Bronchial epithelial cell (primary cell): ENCODE results near the gene SHH. TPM values are rescaled to one million over a fixed set of nuclear protein-coding genes. Genes with fewer than 3 reads are reported as not detected.

Source experiments
- DNase-seq: peaks from one replicate; pipeline ENCODE4 v3.0.0-alpha.2; 2010; ENCODE audit warnings: low read depth
- FAIRE-seq: peaks from 2 replicates; lab custom pipeline; 2011; peaks lifted over from hg19 to GRCh38; lab: Jason Lieb, UNC
- H3K27me3 ChIP-seq: 2 replicates; pipeline ENCODE4 v1.5.1; 2011; ENCODE audit warnings: low read length; ENCODE audit not compliant: control insufficient read depth, insufficient read depth
- H3K36me3 ChIP-seq: 2 replicates; pipeline ENCODE4 v1.5.1; 2011; ENCODE audit warnings: low read length; ENCODE audit not compliant: control insufficient read depth, insufficient read depth
- H3K4me3 ChIP-seq: 2 replicates; pipeline ENCODE4 v1.5.1; 2011; ENCODE audit warnings: mild to moderate bottlenecking, low read depth, low read length, control low read depth
- total RNA-seq: library from RNA; depleted of rRNA; stranded (reverse); fragments of >200 nt; gene quantifications from 2 replicates; pipeline ENCODE4 v1.2.1, GENCODE V29; 2014
- TF ChIP-seq, protein P1 (sequence below): IDR thresholded peaks from 2 replicates; pipeline ENCODE4 v1.5.1; 2011; ENCODE audit warnings: mild to moderate bottlenecking, moderate library complexity, low read length, control low read depth, inconsistent platforms; ENCODE audit not compliant: insufficient read depth, severe bottlenecking

SHH gene
- total RNA-seq, 1 donor from 2014 or later: not detected

DNA sequence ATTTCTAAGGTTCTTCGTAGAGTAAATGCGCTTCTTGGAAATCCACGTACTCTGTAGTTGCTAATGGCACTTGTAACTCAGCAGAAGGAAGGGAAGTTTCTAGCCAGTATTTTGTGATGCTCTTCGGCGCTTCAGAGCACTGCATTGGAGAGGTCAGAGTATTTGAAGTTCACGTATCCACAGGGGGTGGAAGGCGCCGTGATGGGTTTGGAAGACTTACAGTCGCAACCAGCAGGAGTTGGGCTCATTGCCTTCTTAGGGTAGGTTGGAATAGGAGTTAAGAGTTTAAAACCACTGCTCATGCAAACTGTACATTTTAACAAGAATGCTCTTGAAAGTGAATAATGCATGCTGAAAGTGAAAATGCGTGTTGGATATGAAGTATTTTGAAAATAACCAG, 49.1 kb downstream of the SHH start:
- TF ChIP-seq, protein P1, sequence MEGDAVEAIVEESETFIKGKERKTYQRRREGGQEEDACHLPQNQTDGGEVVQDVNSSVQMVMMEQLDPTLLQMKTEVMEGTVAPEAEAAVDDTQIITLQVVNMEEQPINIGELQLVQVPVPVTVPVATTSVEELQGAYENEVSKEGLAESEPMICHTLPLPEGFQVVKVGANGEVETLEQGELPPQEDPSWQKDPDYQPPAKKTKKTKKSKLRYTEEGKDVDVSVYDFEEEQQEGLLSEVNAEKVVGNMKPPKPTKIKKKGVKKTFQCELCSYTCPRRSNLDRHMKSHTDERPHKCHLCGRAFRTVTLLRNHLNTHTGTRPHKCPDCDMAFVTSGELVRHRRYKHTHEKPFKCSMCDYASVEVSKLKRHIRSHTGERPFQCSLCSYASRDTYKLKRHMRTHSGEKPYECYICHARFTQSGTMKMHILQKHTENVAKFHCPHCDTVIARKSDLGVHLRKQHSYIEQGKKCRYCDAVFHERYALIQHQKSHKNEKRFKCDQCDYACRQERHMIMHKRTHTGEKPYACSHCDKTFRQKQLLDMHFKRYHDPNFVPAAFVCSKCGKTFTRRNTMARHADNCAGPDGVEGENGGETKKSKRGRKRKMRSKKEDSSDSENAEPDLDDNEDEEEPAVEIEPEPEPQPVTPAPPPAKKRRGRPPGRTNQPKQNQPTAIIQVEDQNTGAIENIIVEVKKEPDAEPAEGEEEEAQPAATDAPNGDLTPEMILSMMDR: no peak

DNA sequence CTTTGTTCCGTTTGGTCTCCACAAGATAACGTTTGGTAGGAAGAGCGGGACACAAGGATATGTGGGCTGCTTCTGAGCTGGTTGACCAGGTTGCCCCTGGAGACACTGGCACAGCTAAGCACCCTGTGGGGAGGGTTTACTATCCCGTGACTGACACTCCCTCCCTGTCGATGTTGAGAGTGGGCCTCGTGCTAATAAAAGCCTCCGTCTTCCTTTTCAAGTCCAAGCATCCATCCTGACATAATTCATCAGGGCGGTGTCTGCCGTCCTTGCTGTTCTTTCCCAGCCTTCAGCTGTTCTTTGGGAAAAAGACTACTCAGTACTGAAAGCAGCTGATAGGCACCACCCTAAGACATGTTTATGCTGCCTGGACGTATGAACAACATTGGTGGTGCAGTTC, 49.6 kb downstream of the SHH start:
- Histone ChIP-seq H3K36me3 (peaks cover 13% of the 10 kb centered on the region), H3K27me3 (no peaks in the 10 kb centered on the region), H3K4me3 (no peak overlapping the region)
- DNase-seq (no peak), FAIRE-seq (no peak)
- TF ChIP-seq, protein P1: no peak

More for the DNA sequence above, 49.1 kb downstream of the SHH start:
- Histone ChIP-seq H3K36me3 (peaks cover 13% of the 10 kb centered on the region), H3K27me3 (no peaks in the 10 kb centered on the region), H3K4me3 (no peak overlapping the region)
- DNase-seq: no peak
- no peak for FAIRE-seq

DNA sequence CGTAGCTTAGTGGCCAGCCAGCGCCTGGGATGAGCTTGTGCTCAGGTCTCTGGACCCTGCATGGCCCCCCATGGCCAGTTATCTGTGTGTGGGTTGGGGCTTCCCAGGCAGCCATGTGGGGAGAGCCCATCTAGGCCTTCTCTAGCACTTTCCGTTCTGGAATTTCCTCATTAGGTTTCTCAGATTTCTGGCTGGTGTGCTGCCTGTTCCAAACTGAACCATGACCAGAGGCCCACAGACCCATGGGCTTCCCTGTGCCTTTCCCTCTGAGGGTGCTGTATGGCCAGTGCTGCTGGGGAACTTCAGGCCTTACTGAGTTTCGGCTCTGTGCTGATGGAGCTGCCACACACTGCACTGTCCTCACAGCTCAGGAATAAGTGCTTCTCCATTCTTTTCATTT, 50.2 kb downstream of the SHH start:
- Histone ChIP-seq H3K27me3 (no peaks in the 10 kb centered on the region), H3K36me3 (peaks cover 13% of the 10 kb centered on the region), H3K4me3 (no peak overlapping the region)
- DNase-seq: no peak
- FAIRE-seq: no peak
- TF ChIP-seq, protein P1: no peak

DNA sequence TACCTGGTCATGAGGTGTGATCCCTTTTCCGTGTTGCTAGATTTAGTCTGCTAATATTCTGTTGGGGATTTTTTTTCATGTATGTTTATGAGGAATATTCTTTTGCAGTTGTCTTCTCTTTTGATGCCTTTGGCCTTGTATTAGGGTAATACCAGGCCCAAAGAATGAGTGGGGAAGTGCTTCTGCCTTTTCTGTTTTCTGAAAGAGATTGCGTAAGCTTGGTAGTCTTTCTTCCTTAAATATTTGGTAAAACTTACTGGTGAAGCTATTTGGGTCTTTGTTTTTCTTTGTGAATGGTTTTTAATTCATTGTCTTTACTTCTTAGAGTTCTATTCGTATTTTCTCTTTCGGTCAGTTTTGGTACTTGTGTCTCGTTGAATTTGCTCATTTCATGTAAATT, 51.1 kb downstream of the SHH start:
- FAIRE-seq (no peak), DNase-seq (no peak)
- Histone ChIP-seq H3K4me3 (no peak overlapping the region), H3K36me3 (peaks cover 13% of the 10 kb centered on the region), H3K27me3 (no peaks in the 10 kb centered on the region)
- TF ChIP-seq, protein P1: no peak

DNA sequence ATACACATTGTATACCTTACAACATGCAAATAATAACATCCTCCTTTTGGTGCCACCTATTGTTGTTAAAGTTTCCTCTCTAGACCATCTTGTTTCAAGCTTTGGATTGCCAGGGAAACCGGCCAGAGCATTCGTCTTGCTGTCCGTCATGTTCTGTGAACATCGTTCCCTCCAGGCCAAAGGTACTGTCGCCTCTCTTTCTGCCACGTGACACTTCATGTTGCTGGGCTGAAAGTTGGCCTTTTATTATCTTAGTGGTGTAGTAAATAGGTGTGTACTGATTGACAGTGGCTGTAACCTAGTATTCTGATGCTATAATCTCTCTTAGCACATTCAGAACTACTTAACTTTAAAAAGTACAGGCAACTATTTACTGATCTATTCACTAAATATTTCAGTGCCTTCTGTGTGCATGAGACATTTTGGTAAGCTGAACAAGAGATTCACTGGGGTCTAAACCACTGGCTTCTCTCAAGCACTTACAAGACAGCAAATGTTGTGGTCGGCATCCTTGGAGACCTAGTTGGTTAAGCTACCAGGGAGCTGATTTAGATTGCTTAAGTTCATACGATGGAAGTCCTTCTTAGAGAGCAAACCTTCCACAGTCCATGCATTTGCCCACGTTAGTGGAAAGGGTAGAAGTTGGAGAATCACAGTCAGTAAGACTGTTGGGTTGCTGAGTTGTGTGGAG, 52.4 kb downstream of the SHH start:
- TF ChIP-seq, protein P1: no peak
- FAIRE-seq (no peak), DNase-seq (no peak)
- H3K27me3 ChIP-seq: no peaks in the 10 kb centered on the region
- H3K4me3 ChIP-seq: no peak overlapping the region
- H3K36me3 ChIP-seq: peaks cover 13% of the 10 kb centered on the region

DNA sequence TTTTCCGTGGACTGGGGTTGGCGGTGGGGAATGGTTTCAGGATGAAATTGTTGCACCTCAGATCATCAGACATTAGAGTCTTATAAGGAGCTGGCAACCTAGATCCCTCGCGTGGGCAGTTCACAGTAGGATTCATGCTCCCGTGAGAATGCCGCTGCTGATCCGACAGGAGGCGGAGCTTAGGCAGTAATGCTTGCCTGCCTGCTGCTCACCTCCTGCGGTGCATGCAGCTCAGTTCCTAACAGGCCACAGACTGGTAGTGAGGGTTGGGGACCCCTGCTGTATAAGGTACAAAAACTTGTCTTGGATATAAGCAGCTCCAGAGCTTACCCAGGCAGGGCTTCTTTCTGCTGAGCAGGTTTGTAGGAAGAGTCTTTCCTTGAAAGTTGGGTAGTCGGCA, 53.9 kb downstream of the SHH start:
- DNase-seq: no peak
- Histone ChIP-seq H3K4me3 (no peak overlapping the region), H3K27me3 (no peaks in the 10 kb centered on the region), H3K36me3 (peaks cover 5% of the 10 kb centered on the region)
- TF ChIP-seq, protein P1: no peak
- FAIRE-seq: no peak
